Psoas muscle (tissue), 8 donors: ENCODE data around the gene PAXX. TPM values are rescaled to one million over a fixed set of nuclear protein-coding genes. Genes with fewer than 3 reads are reported as not detected.

ENCODE experiments used
- ATAC-seq, 4 donors: fragments of 200-7000 bp; cut with Tn5 transposase; one replicate each; pipeline ENCODE4 v1.9.1; 2020; ENCODE audit warnings: moderate library complexity in 3 of 4, mild to moderate bottlenecking in 2 of 4
- DNase-seq, 2 donors: peaks; one replicate each; pipeline ENCODE4 v3.0.0-alpha.2; 2020
- H3K27ac ChIP-seq: fragments of 200-600 bp; one replicate; pipeline ENCODE4 v1.8.0; 2022
- H3K27me3 ChIP-seq, 3 donors: fragments of 200-600 bp in 1 of 3; one replicate each; pipeline versions ENCODE4 v1.6.1 to v1.8.0; 2013 to 2022; ENCODE audit warnings: low read length in 2 of 3, mild to moderate bottlenecking in 2 of 3, moderate library complexity in 1 of 3; ENCODE audit not compliant: insufficient read depth in 3 of 3
- H3K36me3 ChIP-seq, 2 donors: fragments of 200-600 bp in 1 of 2; one replicate each; pipeline versions ENCODE4 v1.6.1 to v1.8.0; 2013 to 2022; ENCODE audit warnings: low read depth in 1 of 2, mild to moderate bottlenecking in 1 of 2, moderate library complexity in 1 of 2; ENCODE audit not compliant: insufficient read depth in 1 of 2
- H3K4me1 ChIP-seq: fragments of 200-600 bp; one replicate; pipeline ENCODE4 v1.8.0; 2022
- H3K4me3 ChIP-seq: fragments of 200-600 bp; one replicate; pipeline ENCODE4 v1.8.0; 2022; ENCODE audit warnings: mild to moderate bottlenecking
- H3K9me3 ChIP-seq: fragments of 200-600 bp; one replicate; pipeline ENCODE4 v1.8.0; 2022
- WGBS, 3 donors: extraction: QIAGEN DNeasy Blood & Tissue Kit; methylation state at CpG; one replicate each; pipeline versions ENCODE4 v1.1.6 to v1.1.7; 2013; 5-methylcytosine and 5-hydroxymethylcytosine counted together
- intact Hi-C, 2 donors: fragments of 100-400 bp; cut with DNase I; formaldehyde crosslinking; loops; one replicate each; pipeline versions ENCODE4 v1.11.0 to v1.14.2; 2022
- polyA plus RNA-seq, 3 donors: library from polyadenylated mRNA; stranded (reverse); fragments of 200-250 nt; gene quantifications; one replicate each; pipeline ENCODE4 v1.2.3, GENCODE V29; 2013
- total RNA-seq, 4 donors: library from RNA; stranded (reverse); fragmentation: NEBNext Ultra II Directional in 2 of 4; extraction: Animal tissue kit (Norgen Biotek cat#: 25700) in 2 of 4; gene quantifications; one replicate each; pipeline versions ENCODE4 v1.2.1 to v1.2.4, GENCODE V29; 2021 to 2023
- TF ChIP-seq, protein P1 (sequence below): fragments of 200-600 bp; IDR thresholded peaks from one replicate; pipeline ENCODE4 v1.8.0; 2022; ENCODE audit warnings: antibody characterized with exemption
- donor health status: healthy with polysubstance abuse.
- donor health status: DM: no; HTN: no; CAD: no; lungs with moderate emphysema.
- donor health status: Bipolar disorder and iron deficiency.
- donor health status: healthy.
- donor health status: DM: yes; HTN: yes; CAD: no.
- donor health status: DM: no; HTN: no; CAD: no.
- donor health status: DM: no; HTN: no; CAD: no.
- donor health status: DM: yes; HTN: yes; CAD: no.

Gene PAXX
- total and polyA plus RNA-seq, 7 donors, result 9.4 to 39.2 (median 15.6) TPM

DNA sequence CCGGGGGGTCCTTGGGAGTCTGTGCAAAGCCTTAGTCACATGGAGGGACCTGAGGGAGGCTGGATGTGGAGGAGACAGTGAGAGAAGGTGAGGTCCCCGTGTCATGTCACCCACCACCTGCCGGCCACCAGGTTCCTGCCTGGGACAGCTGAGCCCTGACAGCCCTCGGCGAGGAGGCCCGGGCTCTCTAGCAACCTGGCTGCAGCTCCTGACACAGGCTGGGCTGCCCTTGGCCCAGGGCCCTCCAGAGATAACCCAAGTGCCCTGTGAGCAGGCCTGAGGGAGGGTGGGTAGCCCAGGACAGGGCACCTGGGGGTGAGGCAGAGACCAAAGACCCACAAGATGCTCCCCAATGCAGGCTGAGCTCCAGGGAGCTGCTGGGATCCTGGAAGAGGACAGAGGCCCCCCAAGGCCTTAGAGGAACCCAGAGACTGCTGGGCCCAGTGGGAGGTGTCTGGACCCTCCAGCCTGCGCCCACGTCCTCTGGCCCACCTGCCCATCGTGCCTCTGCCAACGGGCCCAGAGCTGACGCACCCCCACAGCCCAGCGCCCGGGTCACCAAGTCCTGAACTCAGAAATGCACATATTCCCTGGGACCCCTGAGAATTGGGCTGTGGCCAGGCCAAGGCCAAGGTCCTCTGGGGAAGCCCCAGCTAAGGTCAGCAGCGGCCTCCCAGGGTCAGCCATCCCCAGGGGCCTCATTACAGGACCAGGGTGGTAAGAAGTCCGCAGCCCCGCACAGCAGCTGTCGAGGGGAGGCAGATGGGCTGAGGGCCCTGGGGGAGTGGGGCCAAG lies 23.7 kb upstream of the PAXX start:
- Histone ChIP-seq H3K27me3 (peaks cover 0 to 4% (median 0%) of the 10 kb centered on the region in 3 donors), H3K4me1 (no peaks in the 10 kb centered on the region), H3K27ac (no peak overlapping the region), H3K4me3 (no peak overlapping the region), H3K36me3 (no peaks in the 10 kb centered on the region), H3K9me3 (no peaks in the 10 kb centered on the region)
- WGBS, 3 donors, result 63 to 71% (median 63%) methylated on average over 17 of the region's 17 CpGs
- intact Hi-C loops, result no loop called here
- no peak for DNase-seq
- TF ChIP-seq, protein P1, sequence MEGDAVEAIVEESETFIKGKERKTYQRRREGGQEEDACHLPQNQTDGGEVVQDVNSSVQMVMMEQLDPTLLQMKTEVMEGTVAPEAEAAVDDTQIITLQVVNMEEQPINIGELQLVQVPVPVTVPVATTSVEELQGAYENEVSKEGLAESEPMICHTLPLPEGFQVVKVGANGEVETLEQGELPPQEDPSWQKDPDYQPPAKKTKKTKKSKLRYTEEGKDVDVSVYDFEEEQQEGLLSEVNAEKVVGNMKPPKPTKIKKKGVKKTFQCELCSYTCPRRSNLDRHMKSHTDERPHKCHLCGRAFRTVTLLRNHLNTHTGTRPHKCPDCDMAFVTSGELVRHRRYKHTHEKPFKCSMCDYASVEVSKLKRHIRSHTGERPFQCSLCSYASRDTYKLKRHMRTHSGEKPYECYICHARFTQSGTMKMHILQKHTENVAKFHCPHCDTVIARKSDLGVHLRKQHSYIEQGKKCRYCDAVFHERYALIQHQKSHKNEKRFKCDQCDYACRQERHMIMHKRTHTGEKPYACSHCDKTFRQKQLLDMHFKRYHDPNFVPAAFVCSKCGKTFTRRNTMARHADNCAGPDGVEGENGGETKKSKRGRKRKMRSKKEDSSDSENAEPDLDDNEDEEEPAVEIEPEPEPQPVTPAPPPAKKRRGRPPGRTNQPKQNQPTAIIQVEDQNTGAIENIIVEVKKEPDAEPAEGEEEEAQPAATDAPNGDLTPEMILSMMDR, result no peak
- ATAC-seq, result no peak

GRCh38 chr9:136969150-136969549 lies 23.1 kb upstream of the PAXX start:
- intact Hi-C loops, result no loop called here
- TF ChIP-seq, protein P1, result no peak
- Histone ChIP-seq H3K36me3 (no peaks in the 10 kb centered on the region), H3K27me3 (peaks cover 0 to 4% (median 0%) of the 10 kb centered on the region in 3 donors), H3K9me3 (no peaks in the 10 kb centered on the region), H3K27ac (no peak overlapping the region), H3K4me3 (no peak overlapping the region), H3K4me1 (no peaks in the 10 kb centered on the region)
- no peak for ATAC-seq
- WGBS, 3 donors, result 54 to 75% (median 61%) methylated on average over 17 of the region's 17 CpGs
- DNase-seq, result no peak

DNA sequence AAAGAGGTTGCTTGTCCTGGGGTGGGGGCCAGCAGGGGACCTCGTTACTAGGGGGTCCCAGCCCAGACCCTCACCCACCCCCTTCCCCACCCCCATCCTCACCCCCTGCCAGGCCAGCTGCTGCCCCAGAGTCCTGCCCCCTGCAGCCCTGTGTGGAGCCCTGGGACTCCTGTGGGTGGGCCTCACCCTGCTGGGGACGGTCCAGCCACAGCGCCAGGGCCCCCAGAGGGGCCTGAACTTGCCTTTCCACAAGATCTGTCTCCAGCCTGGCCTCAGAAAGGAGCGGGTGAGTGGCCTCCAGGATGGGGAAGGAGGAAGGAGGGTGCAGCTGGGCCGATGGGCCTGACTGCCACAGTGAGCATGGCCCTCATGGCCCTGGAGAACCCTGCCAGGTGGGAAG lies 22.4 kb upstream of the PAXX start:
- ATAC-seq (no peak), DNase-seq (no peak)
- peaks cover 0 to 4% (median 0%) of the 10 kb centered on the region in 3 donors for H3K27me3 ChIP-seq
- intact Hi-C loops, result no loop called here
- TF ChIP-seq, protein P1, result no peak
- H3K4me1 ChIP-seq, result no peaks in the 10 kb centered on the region
- no peak overlapping the region for H3K27ac ChIP-seq
- 64 to 86% (median 86%) methylated on average over 3 to 5 of the region's 5 CpGs for WGBS, 3 donors
- no peaks in the 10 kb centered on the region for H3K9me3 ChIP-seq
- no peaks in the 10 kb centered on the region for H3K36me3 ChIP-seq
- H3K4me3 ChIP-seq, result no peak overlapping the region

DNA sequence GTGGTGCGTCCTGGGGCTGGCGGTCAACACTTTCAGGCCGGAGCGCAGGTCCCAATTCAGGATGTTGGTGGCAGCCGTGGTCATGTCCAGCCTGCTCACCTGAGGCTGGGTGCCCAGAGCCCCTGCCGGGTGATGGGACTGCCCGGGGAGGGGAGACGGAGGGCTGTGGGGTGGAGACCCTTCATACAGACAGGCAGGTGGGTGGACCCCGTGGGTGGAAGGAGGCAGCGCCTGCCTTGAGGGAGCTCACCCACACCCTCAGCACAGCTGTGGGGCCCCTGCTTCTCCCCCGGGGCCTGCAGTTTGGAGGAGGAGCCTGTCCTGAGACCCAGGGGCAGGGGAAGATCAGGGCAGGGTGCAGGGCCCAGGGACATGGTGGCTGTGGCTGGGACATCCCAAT lies 21.9 kb upstream of the PAXX start:
- no peak for DNase-seq
- H3K4me1 ChIP-seq, result no peaks in the 10 kb centered on the region

More for the DNA sequence above, 21.9 kb upstream of the PAXX start:
- whole genome bisulfite sequencing, 3 donors, result 80 to 88% (median 85%) methylated on average over 10 to 11 of the region's 11 CpGs
- ATAC-seq, result no peak
- H3K9me3 ChIP-seq, result no peaks in the 10 kb centered on the region
- no peak overlapping the region for H3K27ac ChIP-seq
- TF ChIP-seq, protein P1, result no peak
- H3K27me3 ChIP-seq, result peaks cover 0 to 4% (median 0%) of the 10 kb centered on the region in 3 donors
- intact Hi-C loops, result no loop called here
- H3K4me3 ChIP-seq, result no peak overlapping the region
- no peaks in the 10 kb centered on the region for H3K36me3 ChIP-seq
